ENCODE data around the gene RASA3.

The RASA3 gene

DNA sequence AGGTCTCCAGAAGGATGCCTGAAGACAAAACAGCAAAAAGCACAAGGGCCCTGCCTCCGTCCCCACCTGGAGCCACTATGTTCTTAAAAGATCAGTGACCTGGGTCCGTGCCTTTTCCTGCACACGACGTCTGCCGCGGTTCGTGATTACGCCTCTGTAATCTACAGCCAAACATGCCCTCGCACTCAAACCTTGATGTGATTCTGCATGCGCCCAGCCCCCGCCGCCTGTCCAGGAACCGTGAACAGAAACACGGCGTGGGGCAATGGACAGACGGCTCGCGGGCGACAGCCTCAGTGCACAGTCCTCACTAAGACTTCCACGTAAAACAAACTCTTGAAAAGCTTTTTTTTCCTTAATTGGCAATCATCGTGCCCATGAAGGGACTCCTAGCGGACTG is 174.1 kb downstream of the RASA3 start:
- no peak for DNase-seq (ENCODE audit: insufficient read length, low spot score)
- TF ChIP-seq, protein P1, sequence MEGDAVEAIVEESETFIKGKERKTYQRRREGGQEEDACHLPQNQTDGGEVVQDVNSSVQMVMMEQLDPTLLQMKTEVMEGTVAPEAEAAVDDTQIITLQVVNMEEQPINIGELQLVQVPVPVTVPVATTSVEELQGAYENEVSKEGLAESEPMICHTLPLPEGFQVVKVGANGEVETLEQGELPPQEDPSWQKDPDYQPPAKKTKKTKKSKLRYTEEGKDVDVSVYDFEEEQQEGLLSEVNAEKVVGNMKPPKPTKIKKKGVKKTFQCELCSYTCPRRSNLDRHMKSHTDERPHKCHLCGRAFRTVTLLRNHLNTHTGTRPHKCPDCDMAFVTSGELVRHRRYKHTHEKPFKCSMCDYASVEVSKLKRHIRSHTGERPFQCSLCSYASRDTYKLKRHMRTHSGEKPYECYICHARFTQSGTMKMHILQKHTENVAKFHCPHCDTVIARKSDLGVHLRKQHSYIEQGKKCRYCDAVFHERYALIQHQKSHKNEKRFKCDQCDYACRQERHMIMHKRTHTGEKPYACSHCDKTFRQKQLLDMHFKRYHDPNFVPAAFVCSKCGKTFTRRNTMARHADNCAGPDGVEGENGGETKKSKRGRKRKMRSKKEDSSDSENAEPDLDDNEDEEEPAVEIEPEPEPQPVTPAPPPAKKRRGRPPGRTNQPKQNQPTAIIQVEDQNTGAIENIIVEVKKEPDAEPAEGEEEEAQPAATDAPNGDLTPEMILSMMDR (IDR thresholded peaks at IDR 0.05; ENCODE audit: insufficient read depth, missing control alignments): no peak
- FAIRE-seq: no peak

DNA sequence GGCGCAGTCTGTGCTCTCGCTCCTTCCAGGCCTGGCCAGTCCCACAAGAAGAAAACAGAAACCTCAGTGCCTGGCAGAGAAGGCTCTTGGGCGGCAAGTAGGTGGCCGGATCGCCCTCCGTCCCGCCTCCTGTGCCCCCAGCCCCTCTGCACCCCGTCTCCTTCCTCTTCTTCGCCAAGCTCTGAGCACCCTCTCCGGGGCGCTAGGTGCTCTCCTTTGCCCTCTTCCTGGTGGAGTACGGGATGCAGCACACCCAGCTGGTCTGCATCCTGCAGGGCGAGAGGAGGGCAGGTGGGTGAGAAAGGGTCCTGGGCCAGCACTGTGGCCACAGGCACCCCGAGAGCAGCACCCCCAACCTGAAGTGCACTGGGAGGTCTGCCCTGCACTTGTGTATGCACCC is 175.9 kb downstream of the RASA3 start:
- TF ChIP-seq, protein P1 (IDR thresholded peaks at IDR 0.05; ENCODE audit: insufficient read depth, missing control alignments): no peak
- DNase-seq (ENCODE audit: insufficient read length, low spot score) (no peak), FAIRE-seq (no peak)

DNA sequence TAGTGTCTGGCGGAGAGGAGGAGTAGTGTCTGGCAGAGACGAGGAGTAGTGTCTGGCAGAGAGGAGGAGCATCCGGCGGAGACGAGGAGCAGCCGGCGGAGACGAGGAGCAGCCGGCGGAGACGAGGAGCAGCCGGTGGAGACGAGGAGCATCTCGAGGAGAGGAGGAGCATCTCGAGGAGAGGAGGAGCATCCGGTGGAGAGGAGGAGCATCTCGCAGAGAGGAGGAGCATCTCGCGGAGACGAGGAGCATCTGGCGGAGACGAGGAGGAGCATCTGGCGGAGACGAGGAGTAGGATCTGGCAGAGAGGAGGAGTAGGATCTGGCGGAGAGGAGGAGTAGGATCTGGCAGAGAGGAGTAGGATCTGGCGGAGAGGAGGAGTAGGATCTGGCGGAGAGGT is 176.7 kb downstream of the RASA3 start:
- FAIRE-seq (no peak), DNase-seq (ENCODE audit: insufficient read length, low spot score) (no peak)
- TF ChIP-seq, protein P1 (IDR thresholded peaks at IDR 0.05; ENCODE audit: insufficient read depth, missing control alignments): no peak

DNA sequence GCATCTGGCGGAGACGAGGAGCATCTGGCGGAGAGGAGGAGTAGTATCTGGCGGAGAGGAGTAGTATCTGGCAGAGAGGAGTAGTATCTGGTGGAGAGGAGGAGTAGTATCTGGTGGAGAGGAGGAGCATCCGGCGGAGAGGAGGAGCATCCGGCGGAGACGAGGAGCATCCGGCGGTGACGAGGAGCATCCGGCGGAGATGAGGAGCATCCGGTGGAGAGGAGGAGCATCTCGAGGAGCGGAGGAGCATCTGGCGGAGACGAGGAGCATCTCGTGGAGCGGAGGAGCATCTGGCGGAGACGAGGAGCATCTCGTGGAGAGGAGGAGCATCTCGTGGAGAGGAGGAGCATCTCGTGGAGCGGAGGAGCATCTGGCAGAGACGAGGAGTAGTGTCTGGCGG is 177.2 kb downstream of the RASA3 start:
- DNase-seq (ENCODE audit: insufficient read length, low spot score): no peak
- FAIRE-seq: no peak
- TF ChIP-seq, protein P1 (IDR thresholded peaks at IDR 0.05; ENCODE audit: insufficient read depth, missing control alignments): no peak

DNA sequence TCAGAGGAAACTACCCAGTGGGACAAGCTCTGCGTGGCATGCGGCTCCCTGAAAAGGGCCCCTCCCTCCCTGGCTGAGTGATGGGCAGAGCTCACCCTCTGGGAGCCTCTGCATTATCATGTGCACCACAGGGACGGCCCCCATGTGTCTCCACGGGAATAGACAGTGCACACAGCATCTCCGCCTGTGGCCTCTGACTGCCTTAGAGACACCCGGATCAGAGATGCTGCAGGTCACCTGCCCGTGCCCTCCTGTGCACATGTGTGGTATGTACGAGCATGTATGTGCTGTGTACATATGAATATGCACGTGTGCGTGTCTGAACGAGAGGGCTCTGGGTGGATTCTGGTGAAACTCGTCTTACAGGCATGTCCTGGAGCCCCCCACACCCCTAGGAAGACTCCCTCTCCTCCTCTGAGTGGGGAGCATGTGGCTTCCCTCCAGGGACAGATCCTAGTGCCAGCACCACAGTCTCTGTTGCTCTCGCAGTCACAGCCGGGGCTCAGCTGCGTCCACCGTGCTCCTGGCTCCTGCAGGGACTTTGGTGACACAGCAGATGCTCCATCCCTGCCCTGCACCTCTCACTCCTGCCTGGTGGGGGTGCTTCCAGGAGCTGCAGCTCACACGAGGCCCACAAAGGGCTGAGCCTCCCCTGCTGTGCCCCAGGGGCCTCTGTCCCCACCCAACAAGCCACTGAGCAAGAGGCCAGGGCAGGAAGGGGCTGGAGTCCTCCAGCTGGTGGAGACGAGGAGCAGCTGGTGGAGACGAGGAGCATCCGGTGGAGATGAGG is 178.2 kb downstream of the RASA3 start:
- DNase-seq (ENCODE audit: insufficient read length, low spot score) (no peak), FAIRE-seq (no peak)
- TF ChIP-seq, protein P1 (IDR thresholded peaks at IDR 0.05; ENCODE audit: insufficient read depth, missing control alignments): no peak

DNA sequence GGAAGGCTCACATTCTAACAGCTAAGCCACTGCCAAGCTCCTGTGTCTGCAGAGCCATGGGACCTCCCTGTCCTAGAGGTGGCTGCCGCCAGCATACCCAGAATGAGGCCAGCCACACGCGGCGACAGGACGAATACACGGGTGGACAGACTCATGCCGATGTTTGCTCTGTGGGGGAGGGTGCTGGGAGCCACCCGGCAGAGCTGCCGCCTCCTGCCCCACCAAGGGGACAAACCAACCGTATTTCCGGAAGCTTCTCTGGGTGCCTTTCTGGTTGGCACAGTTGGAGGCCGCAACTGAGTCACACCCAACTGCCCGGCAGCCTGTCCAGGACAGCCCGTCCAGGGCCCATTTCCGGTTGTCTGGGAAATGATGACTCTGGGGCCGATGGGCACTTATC is 178.9 kb downstream of the RASA3 start:
- no peak for DNase-seq (ENCODE audit: insufficient read length, low spot score)
- TF ChIP-seq, protein P1 (IDR thresholded peaks at IDR 0.05; ENCODE audit: insufficient read depth, missing control alignments): no peak
- no peak for FAIRE-seq

DNA sequence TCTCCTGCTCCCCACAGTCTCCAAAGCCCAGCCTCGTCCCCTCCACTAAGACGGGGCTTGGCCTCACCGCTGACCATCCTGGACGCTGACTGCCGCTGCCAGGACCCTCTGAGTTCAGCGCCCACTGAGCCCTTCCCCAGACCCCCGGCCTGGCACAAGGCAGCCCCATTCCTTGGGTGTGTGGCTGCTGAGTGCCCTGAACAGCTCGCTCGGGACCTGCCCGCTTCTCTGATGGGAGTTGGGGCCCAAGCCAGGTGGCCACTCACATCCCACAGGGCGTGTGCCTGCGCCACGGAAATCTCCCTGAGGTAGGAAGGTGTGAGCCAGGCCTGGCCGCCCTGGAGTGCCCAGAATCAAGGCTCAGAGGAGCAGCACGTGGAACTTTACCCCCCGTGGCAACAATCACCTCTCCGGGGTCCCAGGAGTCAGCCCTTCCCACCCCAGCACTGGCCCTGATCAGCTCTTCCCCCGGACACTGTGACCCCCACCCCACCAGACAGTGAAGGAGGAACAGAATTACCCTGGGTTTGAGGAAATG is 179.4 kb downstream of the RASA3 start:
- FAIRE-seq (no peak), DNase-seq (ENCODE audit: insufficient read length, low spot score) (no peak)
- TF ChIP-seq, protein P1 (IDR thresholded peaks at IDR 0.05; ENCODE audit: insufficient read depth, missing control alignments): no peak
